ENCODE results near the gene HOXD12.

Gene HOXD12

GRCh38 chr2:176124947-176125771, 25.6 kb downstream of the HOXD12 start:
- in situ Hi-C loops (cut with HindIII; ENCODE audit: low pct_ligation_motif_present, low sequenced_read_pairs): loop anchor here (25.0 kb wide), 1 partner anchor 512 kb away; no protein-coding TSS in a partner anchor
- TF ChIP-seq CTCF (IDR thresholded peaks at IDR 0.05; ENCODE audit: low read depth, low read length, missing control alignments): no peak
- no peak overlapping the region for H3K27ac ChIP-seq
- peaks cover 92% of the 10 kb centered on the region for H3K27me3 ChIP-seq (replicated peaks)
- no peaks in the 10 kb centered on the region for H3K36me3 ChIP-seq (replicated peaks)
- DNase-seq: no peak
- no peak overlapping the region for H3K4me3 ChIP-seq (ENCODE audit: low read depth, low read length)

- in situ Hi-C loops (cut with HindIII; ENCODE audit: low pct_ligation_motif_present, low sequenced_read_pairs): loop anchor here (25.0 kb wide), 1 partner anchor 512 kb away; no protein-coding TSS in a partner anchor
- no peak for TF ChIP-seq CTCF (IDR thresholded peaks at IDR 0.05; ENCODE audit: low read depth, low read length, missing control alignments)
- no peak for DNase-seq
- Histone ChIP-seq H3K27ac (no peak overlapping the region), H3K4me3 (ENCODE audit: low read depth, low read length) (no peak overlapping the region), H3K27me3 (replicated peaks) (peaks cover 92% of the 10 kb centered on the region), H3K36me3 (replicated peaks) (no peaks in the 10 kb centered on the region)
Observed at GRCh38 chr2:176125772-176126054, 26.1 kb downstream of the HOXD12 start.

- DNase-seq: peak; percentile 48
- Histone ChIP-seq H3K27ac (no peak overlapping the region), H3K36me3 (replicated peaks) (no peaks in the 10 kb centered on the region), H3K27me3 (replicated peaks) (peaks cover 92% of the 10 kb centered on the region), H3K4me3 (ENCODE audit: low read depth, low read length) (no peak overlapping the region)
- peak; percentile 81 for TF ChIP-seq CTCF (IDR thresholded peaks at IDR 0.05; ENCODE audit: low read depth, low read length, missing control alignments)
- in situ Hi-C loops (cut with HindIII; ENCODE audit: low pct_ligation_motif_present, low sequenced_read_pairs): loop anchor here (25.0 kb wide), 1 partner anchor 510 kb away; no protein-coding TSS in a partner anchor
Observed at GRCh38 chr2:176126929-176127773, 27.6 kb downstream of the HOXD12 start.

- H3K27ac ChIP-seq: no peak overlapping the region
- H3K27me3 ChIP-seq (replicated peaks): peaks cover 90% of the 10 kb centered on the region
- in situ Hi-C loops (cut with HindIII; ENCODE audit: low pct_ligation_motif_present, low sequenced_read_pairs): loop anchor here (25.0 kb wide), 1 partner anchor 510 kb away; no protein-coding TSS in a partner anchor
- no peak overlapping the region for H3K4me3 ChIP-seq (ENCODE audit: low read depth, low read length)
- H3K36me3 ChIP-seq (replicated peaks): no peaks in the 10 kb centered on the region
- no peak for DNase-seq
- TF ChIP-seq CTCF (IDR thresholded peaks at IDR 0.05; ENCODE audit: low read depth, low read length, missing control alignments): no peak
Observed at GRCh38 chr2:176127774-176128072, 28.1 kb downstream of the HOXD12 start.

- in situ Hi-C loops (cut with HindIII; ENCODE audit: low pct_ligation_motif_present, low sequenced_read_pairs): loop anchor here (25.0 kb wide), 1 partner anchor 509 kb away; no protein-coding TSS in a partner anchor
- Histone ChIP-seq H3K4me3 (ENCODE audit: low read depth, low read length) (no peak overlapping the region), H3K27ac (no peak overlapping the region), H3K27me3 (replicated peaks) (peaks cover 90% of the 10 kb centered on the region), H3K36me3 (replicated peaks) (no peaks in the 10 kb centered on the region)
- no peak for TF ChIP-seq CTCF (IDR thresholded peaks at IDR 0.05; ENCODE audit: low read depth, low read length, missing control alignments)
- DNase-seq: no peak
Observed at GRCh38 chr2:176128172-176128981, 28.8 kb downstream of the HOXD12 start.
